ENCODE data around the gene PRICKLE3.

PRICKLE3 gene, protein sequence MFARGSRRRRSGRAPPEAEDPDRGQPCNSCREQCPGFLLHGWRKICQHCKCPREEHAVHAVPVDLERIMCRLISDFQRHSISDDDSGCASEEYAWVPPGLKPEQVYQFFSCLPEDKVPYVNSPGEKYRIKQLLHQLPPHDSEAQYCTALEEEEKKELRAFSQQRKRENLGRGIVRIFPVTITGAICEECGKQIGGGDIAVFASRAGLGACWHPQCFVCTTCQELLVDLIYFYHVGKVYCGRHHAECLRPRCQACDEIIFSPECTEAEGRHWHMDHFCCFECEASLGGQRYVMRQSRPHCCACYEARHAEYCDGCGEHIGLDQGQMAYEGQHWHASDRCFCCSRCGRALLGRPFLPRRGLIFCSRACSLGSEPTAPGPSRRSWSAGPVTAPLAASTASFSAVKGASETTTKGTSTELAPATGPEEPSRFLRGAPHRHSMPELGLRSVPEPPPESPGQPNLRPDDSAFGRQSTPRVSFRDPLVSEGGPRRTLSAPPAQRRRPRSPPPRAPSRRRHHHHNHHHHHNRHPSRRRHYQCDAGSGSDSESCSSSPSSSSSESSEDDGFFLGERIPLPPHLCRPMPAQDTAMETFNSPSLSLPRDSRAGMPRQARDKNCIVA

GRCh38 chrX:49186125-49187027 lies at the start of gene PRICKLE3:
PRICKLE3 (minus strand) TSS chrX:49186373; CDS start chrX:49186297, 76 bp downstream.
- DNase-seq: peak; percentile 66 to 68

- DNase-seq: no peak
These were observed 47.8 kb upstream of the PRICKLE3 start for GRCh38 chrX:49233887-49234555.

DNA sequence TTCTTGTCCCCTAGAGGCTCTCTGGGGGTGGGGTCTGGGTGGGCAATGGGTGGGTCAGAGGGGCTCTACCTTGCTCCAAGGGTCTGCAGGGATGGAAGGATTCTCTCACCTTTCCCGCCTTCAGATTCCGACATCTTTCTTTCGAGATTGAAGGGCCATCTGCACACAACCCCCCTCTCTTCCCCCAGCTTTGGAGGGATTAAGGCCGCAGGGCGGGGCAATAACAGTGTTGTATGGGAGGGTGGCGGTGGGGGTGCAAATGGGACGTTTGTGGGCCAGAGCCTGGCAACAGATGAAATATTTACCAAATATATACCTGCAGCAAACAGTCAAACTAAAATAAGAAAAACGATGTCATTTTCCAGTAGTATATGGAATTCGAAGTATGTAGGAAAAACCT lies 47.0 kb upstream of the PRICKLE3 start, which contains the start of gene CACNA1F:
Gene CACNA1F (minus strand): TSS at position 165 of the 400 bp plus-strand sequence. CDS start 31 bp downstream, at position 134.
- no peak for DNase-seq

DNA sequence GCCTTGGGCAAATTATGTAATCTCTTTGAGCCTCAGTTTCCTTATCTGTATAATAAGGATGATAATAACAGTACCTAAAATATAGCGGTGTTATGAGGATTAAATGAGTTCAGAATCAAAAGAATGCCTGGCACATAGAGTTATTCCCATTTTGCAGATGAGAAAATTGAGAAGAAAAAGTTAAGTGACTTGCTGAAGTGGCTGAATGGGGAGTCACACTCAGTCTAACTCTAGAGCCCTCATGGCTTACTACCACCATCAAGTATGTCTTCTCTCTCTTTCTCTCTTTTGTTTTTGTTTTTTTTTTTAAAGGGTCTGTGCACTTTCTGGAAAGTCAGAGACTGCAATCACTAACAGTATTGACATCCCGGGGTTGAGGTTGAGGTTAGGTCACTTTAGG lies 46.4 kb upstream of the PRICKLE3 start:
- no peak for DNase-seq

DNA sequence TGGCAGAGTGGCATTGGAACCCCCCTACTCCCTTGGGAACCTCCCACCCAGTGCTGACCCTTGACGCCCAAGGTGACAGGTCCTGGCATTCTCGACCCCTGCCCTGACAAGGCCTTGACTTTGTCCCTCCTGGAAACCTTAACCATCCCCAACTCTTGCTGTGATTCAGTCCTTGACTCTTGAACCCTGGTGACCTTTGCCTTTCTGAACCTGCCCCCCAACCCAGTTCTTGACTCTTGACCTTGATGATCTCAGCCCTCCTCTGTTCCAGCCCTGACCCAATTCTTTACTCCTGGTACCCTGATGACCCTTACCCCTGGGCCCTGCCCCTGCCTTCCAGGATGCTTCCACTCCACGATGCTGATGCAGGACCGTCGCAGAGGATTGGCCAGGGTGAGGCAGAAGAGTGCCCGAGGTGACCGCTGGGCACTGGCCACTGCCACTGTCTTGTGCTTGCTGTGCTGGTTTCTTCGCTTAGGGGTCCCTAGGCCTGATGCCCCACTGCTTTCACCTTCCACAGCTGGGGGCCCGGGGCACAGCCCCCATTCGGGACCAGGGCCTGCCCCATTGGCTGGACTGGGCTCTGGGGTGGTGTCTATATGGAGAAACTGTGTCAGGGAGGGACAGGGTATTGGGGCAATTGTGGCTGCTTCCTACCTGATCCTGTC lies 45.3 kb upstream of the PRICKLE3 start:
- no peak for DNase-seq

- DNase-seq: peak; percentile 28 to 40
These were observed 44.5 kb upstream of the PRICKLE3 start for GRCh38 chrX:49230500-49231232.

- DNase-seq: no peak
These were observed 42.0 kb upstream of the PRICKLE3 start for GRCh38 chrX:49228185-49228584.

DNA sequence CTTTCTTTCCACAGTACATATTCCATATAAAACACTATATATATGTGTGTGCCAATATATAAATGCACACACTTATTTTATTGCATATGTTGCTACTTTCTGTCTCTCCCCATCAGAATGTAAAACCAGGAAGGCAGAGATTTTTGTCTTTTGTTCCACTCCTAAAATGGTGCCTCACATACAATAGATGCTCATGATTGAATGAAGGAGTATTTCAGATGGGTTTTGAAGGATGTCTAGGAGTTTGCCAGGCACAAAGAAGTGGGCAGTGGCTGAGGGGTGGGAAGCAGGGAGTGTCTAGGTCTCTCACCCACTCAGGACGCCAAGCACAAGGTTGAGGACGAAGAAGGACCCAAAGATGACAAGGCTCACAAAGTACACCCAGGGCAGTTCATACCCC lies 41.6 kb upstream of the PRICKLE3 start:
- DNase-seq: no peak

GRCh38 chrX:49226946-49227345 lies 40.8 kb upstream of the PRICKLE3 start:
- no peak for DNase-seq

DNA sequence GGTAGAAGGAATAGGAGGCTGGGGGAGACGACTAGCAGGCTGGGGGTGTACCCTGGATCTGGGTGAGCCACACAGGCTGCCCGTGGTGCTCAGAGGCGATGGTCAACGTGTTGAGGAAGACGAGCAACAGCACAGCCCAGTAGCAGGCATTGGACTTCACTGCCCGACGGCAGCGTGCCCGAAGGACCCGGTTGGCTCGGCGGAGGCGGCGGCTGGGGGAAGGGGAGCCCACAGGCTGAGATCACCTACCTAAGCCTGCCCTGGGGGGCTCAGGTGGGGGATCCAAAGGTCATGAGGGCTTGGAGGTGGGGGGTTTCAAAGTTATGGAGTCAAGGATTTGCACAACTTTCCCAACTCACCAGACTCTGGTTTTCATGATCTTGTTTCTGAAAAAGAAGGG lies 39.7 kb upstream of the PRICKLE3 start:
- no peak for DNase-seq

DNA sequence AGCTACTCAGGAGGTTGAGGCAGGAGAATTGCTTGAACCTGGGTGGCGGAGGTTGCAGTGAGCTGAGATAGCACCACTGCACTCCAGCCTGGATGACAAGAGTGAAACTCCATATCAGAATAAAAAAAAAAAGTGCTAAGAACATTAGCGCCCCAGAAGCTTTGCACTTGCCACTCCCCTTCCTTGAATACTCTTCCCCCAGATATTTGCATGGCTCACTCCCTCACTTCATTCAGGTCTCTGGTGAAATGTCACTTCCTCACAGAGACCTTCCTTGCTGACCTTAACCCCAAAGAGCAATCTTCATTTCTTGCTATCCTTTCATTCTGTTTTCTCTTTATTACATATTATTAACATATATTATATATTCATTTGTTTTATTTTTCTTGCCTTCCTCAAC lies 35.7 kb upstream of the PRICKLE3 start:
- no peak for DNase-seq

DNA sequence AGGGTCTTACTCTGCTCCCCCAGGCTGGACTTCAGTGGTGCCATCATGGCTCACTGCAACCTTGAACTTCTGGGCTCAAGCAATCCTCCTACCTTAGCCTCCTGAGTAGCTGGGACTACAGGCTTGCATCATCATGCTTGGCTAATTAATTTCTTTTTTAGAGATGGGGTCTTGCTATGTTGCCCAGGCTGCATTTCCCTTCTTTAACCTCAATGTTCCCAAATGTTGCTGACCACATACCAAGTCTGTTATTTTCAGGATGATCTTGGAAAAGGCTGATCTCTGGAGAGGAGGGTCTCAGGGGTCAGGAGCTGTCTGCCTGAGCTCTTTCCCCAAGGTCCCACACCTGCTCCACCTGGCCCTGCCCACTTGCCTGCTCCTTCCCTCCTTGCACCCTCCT lies 33.9 kb upstream of the PRICKLE3 start:
- DNase-seq: no peak

- no peak for DNase-seq
These were observed 28.9 kb upstream of the PRICKLE3 start for GRCh38 chrX:49214996-49215526.

- DNase-seq: no peak
These were observed 28.2 kb upstream of the PRICKLE3 start for GRCh38 chrX:49214416-49214815.

DNA sequence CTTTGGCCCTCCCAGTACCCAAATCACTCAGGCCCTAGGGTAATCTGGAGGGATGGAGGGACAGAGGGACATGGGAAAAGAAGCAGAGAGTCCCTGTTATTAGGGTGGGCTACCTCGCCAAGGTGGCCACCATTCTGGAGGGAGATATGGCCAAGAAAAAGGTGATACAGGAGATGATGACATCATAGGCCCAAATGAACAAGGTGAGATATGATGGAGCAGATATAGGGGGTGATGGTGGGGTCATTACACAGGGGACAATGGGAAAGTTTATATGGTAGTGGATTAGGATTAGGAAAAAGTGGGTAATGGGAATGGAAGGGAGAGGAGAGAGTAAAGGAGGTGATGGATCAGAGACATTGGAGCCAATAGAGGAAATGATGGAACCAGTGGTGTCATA lies 26.7 kb upstream of the PRICKLE3 start:
- DNase-seq: no peak

- no peak for DNase-seq
These were observed 26.0 kb upstream of the PRICKLE3 start for GRCh38 chrX:49212209-49212608.

GRCh38 chrX:49211074-49211473 lies 24.9 kb upstream of the PRICKLE3 start:
- no peak for DNase-seq

DNA sequence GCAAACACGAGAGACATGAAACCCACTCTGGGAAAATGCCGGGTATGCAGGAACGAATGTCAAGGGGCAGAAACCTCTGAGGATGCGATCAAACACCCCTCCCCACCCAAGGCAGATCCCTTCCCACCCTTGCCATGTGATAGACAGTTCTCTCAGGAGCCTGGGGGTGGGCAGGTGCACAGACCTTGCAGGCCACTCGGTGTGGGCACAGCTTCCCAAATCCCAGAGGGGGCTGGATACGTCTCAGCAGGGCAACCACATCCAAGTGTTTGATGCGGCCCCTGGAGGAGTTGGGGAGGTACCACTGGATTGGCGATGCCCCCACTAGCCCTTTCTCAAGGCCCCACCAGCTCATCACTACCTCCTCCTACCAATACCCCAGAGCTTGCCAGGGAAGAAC lies 24.2 kb upstream of the PRICKLE3 start:
- DNase-seq: no peak

- no peak for DNase-seq
These were observed 23.5 kb upstream of the PRICKLE3 start for GRCh38 chrX:49209434-49210251.

DNA sequence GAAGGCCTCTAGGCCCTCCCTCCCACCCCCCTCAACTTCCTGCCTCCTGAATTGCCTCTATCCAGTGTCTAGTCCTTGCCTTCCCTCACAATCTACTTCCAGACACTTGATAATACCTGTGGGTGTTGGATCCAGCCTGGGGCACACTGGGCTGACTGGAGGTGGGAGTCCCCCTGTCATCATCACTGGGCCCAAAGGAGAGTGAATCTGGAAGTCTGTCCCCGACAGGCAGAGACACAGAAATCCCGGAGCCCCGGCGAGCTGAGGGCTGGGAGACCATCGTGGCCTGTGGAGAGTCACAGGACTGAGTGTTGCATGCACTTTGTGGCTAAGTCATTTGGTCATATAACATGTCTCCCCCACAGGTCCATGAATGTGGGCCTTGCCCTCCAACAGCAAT lies 22.2 kb upstream of the PRICKLE3 start:
- no peak for DNase-seq

Data from activated CD4-positive, alpha-beta T cell treated with anti-CD3 and anti-CD28 coated beads, Interleukin-2, amount 50 U/mL, for 4 hours (primary cell).